Measurements from ENCODE around the gene TPBGL.

DNA sequence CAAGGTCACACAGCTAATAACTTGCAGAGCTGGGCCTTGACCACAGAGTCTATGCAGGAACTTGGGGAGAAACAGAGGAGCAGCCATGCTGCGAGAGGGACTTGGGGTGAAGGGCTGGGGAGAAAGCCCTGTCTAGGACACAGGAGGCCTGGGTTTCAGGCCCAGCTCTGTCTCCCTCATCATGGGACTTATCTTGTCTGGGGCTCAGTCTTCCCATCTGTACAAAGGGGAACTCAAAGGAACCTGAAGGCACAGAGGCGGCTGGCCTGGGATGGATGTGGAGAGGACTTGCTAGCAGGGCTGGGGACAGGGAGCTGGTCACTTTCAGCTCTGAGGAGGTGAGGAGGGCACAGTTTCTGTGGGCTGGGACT, 36.9 kb upstream of the TPBGL start:
- TF ChIP-seq, protein P1, sequence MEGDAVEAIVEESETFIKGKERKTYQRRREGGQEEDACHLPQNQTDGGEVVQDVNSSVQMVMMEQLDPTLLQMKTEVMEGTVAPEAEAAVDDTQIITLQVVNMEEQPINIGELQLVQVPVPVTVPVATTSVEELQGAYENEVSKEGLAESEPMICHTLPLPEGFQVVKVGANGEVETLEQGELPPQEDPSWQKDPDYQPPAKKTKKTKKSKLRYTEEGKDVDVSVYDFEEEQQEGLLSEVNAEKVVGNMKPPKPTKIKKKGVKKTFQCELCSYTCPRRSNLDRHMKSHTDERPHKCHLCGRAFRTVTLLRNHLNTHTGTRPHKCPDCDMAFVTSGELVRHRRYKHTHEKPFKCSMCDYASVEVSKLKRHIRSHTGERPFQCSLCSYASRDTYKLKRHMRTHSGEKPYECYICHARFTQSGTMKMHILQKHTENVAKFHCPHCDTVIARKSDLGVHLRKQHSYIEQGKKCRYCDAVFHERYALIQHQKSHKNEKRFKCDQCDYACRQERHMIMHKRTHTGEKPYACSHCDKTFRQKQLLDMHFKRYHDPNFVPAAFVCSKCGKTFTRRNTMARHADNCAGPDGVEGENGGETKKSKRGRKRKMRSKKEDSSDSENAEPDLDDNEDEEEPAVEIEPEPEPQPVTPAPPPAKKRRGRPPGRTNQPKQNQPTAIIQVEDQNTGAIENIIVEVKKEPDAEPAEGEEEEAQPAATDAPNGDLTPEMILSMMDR (conservative IDR thresholded peaks at IDR 0.05; ENCODE audit: low read depth in 2 of 2): no peak
- TF ChIP-seq EZH2 (IDR thresholded peaks at IDR 0.05; ENCODE audit: low read depth, unreplicated experiment) (no peak), POLR2AphosphoS5 (IDR thresholded peaks at IDR 0.05; ENCODE audit: low read depth) (no peak), NANOG (IDR thresholded peaks at IDR 0.05; ENCODE audit: borderline replicate concordance) (no peak), JUNB (IDR thresholded peaks at IDR 0.05; ENCODE audit: unreplicated experiment) (no peak)
- TF ChIP-seq, protein P2, sequence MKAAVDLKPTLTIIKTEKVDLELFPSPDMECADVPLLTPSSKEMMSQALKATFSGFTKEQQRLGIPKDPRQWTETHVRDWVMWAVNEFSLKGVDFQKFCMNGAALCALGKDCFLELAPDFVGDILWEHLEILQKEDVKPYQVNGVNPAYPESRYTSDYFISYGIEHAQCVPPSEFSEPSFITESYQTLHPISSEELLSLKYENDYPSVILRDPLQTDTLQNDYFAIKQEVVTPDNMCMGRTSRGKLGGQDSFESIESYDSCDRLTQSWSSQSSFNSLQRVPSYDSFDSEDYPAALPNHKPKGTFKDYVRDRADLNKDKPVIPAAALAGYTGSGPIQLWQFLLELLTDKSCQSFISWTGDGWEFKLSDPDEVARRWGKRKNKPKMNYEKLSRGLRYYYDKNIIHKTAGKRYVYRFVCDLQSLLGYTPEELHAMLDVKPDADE (IDR thresholded peaks at IDR 0.05): no peak
